ENCODE results near the gene DOLPP1.

The DOLPP1 gene

GRCh38 chr9:129037767-129038098 is 43.2 kb upstream of the DOLPP1 start:
- no peak for TF ChIP-seq CTCF (IDR thresholded peaks at IDR 0.05; ENCODE audit: low read depth, low read length)
- no peak for DNase-seq (ENCODE audit: extremely low read depth, low read depth)

- no peak for TF ChIP-seq CTCF (IDR thresholded peaks at IDR 0.05; ENCODE audit: low read depth, low read length)
- DNase-seq (ENCODE audit: extremely low read depth, low read depth): no peak
Measured at GRCh38 chr9:129038109-129038852, 42.6 kb upstream of the DOLPP1 start.

- no peak for DNase-seq (ENCODE audit: extremely low read depth, low read depth)
- no peak for TF ChIP-seq CTCF (IDR thresholded peaks at IDR 0.05; ENCODE audit: low read depth, low read length)
Measured at GRCh38 chr9:129040113-129040643, 40.7 kb upstream of the DOLPP1 start.

- no peak for TF ChIP-seq CTCF (IDR thresholded peaks at IDR 0.05; ENCODE audit: low read depth, low read length)
- DNase-seq (ENCODE audit: extremely low read depth, low read depth): no peak
Measured at GRCh38 chr9:129042016-129042415, 38.9 kb upstream of the DOLPP1 start.

GRCh38 chr9:129052592-129052991 is 28.3 kb upstream of the DOLPP1 start:
- TF ChIP-seq CTCF (IDR thresholded peaks at IDR 0.05; ENCODE audit: low read depth, low read length): no peak
- no peak for DNase-seq (ENCODE audit: extremely low read depth, low read depth)

DNA sequence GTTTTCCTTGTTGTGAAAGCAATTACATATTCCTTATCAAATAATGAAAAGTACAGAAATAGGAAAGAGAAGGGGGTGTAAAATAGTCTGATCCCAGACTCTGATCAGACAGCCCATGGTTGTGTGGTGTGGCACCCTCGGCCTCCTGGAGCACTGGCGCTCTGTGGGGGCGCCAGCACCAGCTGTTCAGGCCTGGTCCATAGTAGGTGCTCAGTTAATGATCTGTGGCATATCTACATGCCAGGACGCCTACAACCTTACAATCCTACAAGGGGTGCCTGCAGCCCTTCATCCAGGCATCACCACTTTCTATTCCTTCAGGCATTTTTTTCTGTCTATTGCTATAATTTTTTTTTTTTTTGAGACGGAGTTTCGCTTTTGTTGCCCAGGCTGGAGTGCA is 27.9 kb upstream of the DOLPP1 start:
- no peak for TF ChIP-seq CTCF (IDR thresholded peaks at IDR 0.05; ENCODE audit: low read depth, low read length)

GRCh38 chr9:129054163-129054851 is 26.6 kb upstream of the DOLPP1 start:
- DNase-seq (ENCODE audit: extremely low read depth, low read depth): no peak
- TF ChIP-seq CTCF (IDR thresholded peaks at IDR 0.05; ENCODE audit: low read depth, low read length): no peak

More for the DNA sequence above, 27.9 kb upstream of the DOLPP1 start:
- DNase-seq (ENCODE audit: extremely low read depth, low read depth): no peak

Data from AG09319 (cell line).